ENCODE measurements around the gene LYPD3. TPM values are rescaled to one million over a fixed set of nuclear protein-coding genes. Genes with fewer than 3 reads are reported as not detected.

Gene LYPD3
- total and polyA plus RNA-seq, 2 experiments from 2014 or later = 4.6 to 13.2 TPM

DNA sequence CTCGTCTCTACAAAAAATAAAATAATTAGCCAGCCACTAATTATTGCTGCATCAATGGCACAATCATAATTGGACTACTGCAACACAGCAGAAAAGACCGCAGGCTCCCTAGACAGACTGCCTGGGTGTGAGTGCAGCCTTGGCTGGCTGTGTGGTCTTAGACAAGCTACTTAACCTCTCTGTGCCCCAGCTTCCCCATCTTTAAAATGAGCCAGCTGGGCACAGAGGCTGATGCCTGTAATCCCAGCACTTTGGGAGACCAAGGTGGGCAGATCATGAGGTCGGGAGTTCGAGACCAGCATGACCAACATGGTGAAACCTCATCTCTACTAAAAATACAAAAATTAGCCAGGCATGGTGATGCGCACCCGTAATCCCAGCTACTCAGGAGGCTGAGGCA, 31.7 kb downstream of the LYPD3 start:
- Histone ChIP-seq H3K4me1 (ENCODE audit: insufficient read depth) (no peaks in the 10 kb centered on the region), H3K4me2 (no peak overlapping the region), H3K27ac (no peak overlapping the region), H3K27me3 (no peaks in the 10 kb centered on the region), H3K79me2 (no peaks in the 10 kb centered on the region), H3K9me2 (replicated peaks; ENCODE audit: insufficient read depth) (no peaks in the 10 kb centered on the region), H4K20me1 (ENCODE audit: insufficient read depth, poor library complexity, severe bottlenecking) (no peaks in the 10 kb centered on the region), H3K36me3 (replicated peaks; ENCODE audit: insufficient read depth, low read depth) (no peaks in the 10 kb centered on the region), H2AFZ (no peak overlapping the region), H3K4me3 (no peak overlapping the region), H3K9me3 (ENCODE audit: low read depth) (no peaks in the 10 kb centered on the region)
- 96% methylated on average over 6 of the region's 6 CpGs for WGBS (ENCODE audit: low lambda C conversion rate, missing lambda C conversion rate)
- DNase-seq (ENCODE audit: low spot score) = no peak
- no peak for TF ChIP-seq EZH2phosphoT487 (IDR thresholded peaks at IDR 0.05; ENCODE audit: low read depth, severe bottlenecking, unreplicated experiment)
- TF ChIP-seq, protein P1, sequence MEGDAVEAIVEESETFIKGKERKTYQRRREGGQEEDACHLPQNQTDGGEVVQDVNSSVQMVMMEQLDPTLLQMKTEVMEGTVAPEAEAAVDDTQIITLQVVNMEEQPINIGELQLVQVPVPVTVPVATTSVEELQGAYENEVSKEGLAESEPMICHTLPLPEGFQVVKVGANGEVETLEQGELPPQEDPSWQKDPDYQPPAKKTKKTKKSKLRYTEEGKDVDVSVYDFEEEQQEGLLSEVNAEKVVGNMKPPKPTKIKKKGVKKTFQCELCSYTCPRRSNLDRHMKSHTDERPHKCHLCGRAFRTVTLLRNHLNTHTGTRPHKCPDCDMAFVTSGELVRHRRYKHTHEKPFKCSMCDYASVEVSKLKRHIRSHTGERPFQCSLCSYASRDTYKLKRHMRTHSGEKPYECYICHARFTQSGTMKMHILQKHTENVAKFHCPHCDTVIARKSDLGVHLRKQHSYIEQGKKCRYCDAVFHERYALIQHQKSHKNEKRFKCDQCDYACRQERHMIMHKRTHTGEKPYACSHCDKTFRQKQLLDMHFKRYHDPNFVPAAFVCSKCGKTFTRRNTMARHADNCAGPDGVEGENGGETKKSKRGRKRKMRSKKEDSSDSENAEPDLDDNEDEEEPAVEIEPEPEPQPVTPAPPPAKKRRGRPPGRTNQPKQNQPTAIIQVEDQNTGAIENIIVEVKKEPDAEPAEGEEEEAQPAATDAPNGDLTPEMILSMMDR (IDR thresholded peaks at IDR 0.05; ENCODE audit: poor library complexity) = no peak
- TF ChIP-seq EZH2 (IDR thresholded peaks at IDR 0.05; ENCODE audit: borderline replicate concordance) = no peak

DNA sequence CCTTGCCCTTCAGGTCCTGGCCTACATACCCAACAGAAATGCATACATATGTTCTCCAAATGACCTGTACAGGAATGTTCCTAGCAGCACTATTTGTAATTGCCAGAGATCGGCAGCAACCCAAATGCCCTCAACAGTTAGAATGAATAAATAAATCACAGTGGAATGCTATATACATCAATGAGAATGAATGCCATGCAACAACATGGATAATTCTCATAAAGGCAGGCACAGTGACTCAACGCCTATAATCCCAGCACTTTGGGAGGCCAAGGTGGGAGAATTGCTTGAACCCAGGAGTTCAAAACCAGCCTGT, 32.1 kb downstream of the LYPD3 start:
- H3K27ac ChIP-seq = no peak overlapping the region
- H3K4me2 ChIP-seq = no peak overlapping the region
- no peak overlapping the region for H2AFZ ChIP-seq
- H3K9me3 ChIP-seq (ENCODE audit: low read depth) = no peaks in the 10 kb centered on the region
- no peaks in the 10 kb centered on the region for H3K36me3 ChIP-seq (replicated peaks; ENCODE audit: insufficient read depth, low read depth)
- no peak for DNase-seq (ENCODE audit: low spot score)
- no peak overlapping the region for H3K4me3 ChIP-seq
- H4K20me1 ChIP-seq (ENCODE audit: insufficient read depth, poor library complexity, severe bottlenecking) = no peaks in the 10 kb centered on the region
- TF ChIP-seq, protein P1 (IDR thresholded peaks at IDR 0.05; ENCODE audit: poor library complexity) = no peak
- TF ChIP-seq EZH2 (IDR thresholded peaks at IDR 0.05; ENCODE audit: borderline replicate concordance) = no peak
- TF ChIP-seq EZH2phosphoT487 (IDR thresholded peaks at IDR 0.05; ENCODE audit: low read depth, severe bottlenecking, unreplicated experiment) = no peak
- H3K4me1 ChIP-seq (ENCODE audit: insufficient read depth) = no peaks in the 10 kb centered on the region
- no peaks in the 10 kb centered on the region for H3K27me3 ChIP-seq
- whole genome bisulfite sequencing (ENCODE audit: low lambda C conversion rate, missing lambda C conversion rate) = 69% methylated on average over 2 of the region's 2 CpGs
- H3K9me2 ChIP-seq (replicated peaks; ENCODE audit: insufficient read depth) = no peaks in the 10 kb centered on the region
- H3K79me2 ChIP-seq = no peaks in the 10 kb centered on the region

DNA sequence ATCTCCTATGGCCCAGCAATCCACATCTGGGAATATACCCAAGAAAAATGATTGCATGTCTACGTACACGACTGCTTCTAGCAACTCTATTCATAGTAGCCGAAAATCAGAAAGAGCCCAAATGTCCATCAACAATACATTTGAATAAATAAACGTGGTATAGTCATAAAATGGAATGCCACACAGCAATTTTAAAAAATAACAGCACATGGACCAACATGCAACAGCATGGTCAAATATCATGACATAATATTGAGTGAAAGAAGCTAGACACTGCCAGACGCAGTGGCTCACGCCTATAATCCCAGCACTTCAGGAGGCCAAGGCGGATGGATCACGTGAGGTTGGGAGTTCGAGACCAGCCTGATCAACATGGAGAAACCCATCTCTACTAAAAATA, 34.4 kb downstream of the LYPD3 start:
- WGBS (ENCODE audit: low lambda C conversion rate, missing lambda C conversion rate) = 84% methylated on average over 9 of the region's 9 CpGs
- Histone ChIP-seq H3K9me2 (replicated peaks; ENCODE audit: insufficient read depth) (no peaks in the 10 kb centered on the region), H3K27ac (no peak overlapping the region), H3K4me2 (no peak overlapping the region), H3K36me3 (replicated peaks; ENCODE audit: insufficient read depth, low read depth) (no peaks in the 10 kb centered on the region), H2AFZ (no peak overlapping the region), H4K20me1 (ENCODE audit: insufficient read depth, poor library complexity, severe bottlenecking) (no peaks in the 10 kb centered on the region), H3K4me1 (ENCODE audit: insufficient read depth) (no peaks in the 10 kb centered on the region), H3K27me3 (no peaks in the 10 kb centered on the region), H3K4me3 (no peak overlapping the region), H3K9me3 (ENCODE audit: low read depth) (no peaks in the 10 kb centered on the region), H3K79me2 (no peaks in the 10 kb centered on the region)
- no peak for DNase-seq (ENCODE audit: low spot score)
- TF ChIP-seq, protein P1 (IDR thresholded peaks at IDR 0.05; ENCODE audit: poor library complexity) = no peak
- no peak for TF ChIP-seq EZH2phosphoT487 (IDR thresholded peaks at IDR 0.05; ENCODE audit: low read depth, severe bottlenecking, unreplicated experiment)
- no peak for TF ChIP-seq EZH2 (IDR thresholded peaks at IDR 0.05; ENCODE audit: borderline replicate concordance)

DNA sequence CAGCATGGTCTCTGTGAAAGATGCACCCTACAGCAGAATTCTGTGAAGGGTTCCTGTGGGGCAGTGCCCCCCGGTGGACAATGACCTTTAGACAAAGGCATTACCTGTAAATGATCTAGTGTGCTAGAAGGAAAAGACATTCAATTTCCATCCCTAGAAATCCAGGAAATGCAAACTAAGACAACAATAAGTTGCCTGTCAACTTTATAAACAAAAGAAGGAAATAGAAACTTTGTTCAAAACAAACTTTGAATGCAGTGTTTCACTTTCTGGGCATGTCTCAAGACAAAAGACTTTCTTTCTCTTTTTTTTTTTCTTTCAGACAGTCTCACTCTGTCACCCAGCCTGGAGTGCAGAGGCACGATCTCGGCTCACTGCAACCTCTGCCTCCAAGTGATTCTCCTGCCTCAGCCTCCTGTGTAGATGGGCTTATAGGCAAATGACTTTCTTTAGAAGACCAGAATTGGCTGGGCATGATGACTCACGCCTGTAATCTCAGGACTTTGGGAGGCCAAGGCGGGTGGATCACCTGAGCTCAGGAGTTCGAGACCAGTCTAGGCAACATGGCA, 35.2 kb downstream of the LYPD3 start:
- Histone ChIP-seq H3K27me3 (no peaks in the 10 kb centered on the region), H3K4me2 (no peak overlapping the region), H3K79me2 (no peaks in the 10 kb centered on the region), H2AFZ (no peak overlapping the region), H4K20me1 (ENCODE audit: insufficient read depth, poor library complexity, severe bottlenecking) (no peaks in the 10 kb centered on the region), H3K4me1 (ENCODE audit: insufficient read depth) (no peaks in the 10 kb centered on the region), H3K9me3 (ENCODE audit: low read depth) (no peaks in the 10 kb centered on the region), H3K9me2 (replicated peaks; ENCODE audit: insufficient read depth) (no peaks in the 10 kb centered on the region), H3K36me3 (replicated peaks; ENCODE audit: insufficient read depth, low read depth) (no peaks in the 10 kb centered on the region), H3K27ac (peak overlapping the region; percentile 35), H3K4me3 (no peak overlapping the region)
- DNase-seq (ENCODE audit: low spot score) = peak; percentile 31
- TF ChIP-seq EZH2phosphoT487 (IDR thresholded peaks at IDR 0.05; ENCODE audit: low read depth, severe bottlenecking, unreplicated experiment) (no peak), EZH2 (IDR thresholded peaks at IDR 0.05; ENCODE audit: borderline replicate concordance) (no peak)
- TF ChIP-seq, protein P1 (IDR thresholded peaks at IDR 0.05; ENCODE audit: poor library complexity) = no peak
- WGBS (ENCODE audit: low lambda C conversion rate, missing lambda C conversion rate) = 55% methylated on average over 6 of the region's 6 CpGs

Measured in hepatocyte (in vitro differentiated cells).